ENCODE measurements around the gene ADARB2. TPM values are rescaled to one million over a fixed set of nuclear protein-coding genes. Genes with fewer than 3 reads are reported as not detected.

The ADARB2 gene
- total and polyA plus RNA-seq, 2 experiments from 2014 or later, result 1.6 to 3.1 TPM

DNA sequence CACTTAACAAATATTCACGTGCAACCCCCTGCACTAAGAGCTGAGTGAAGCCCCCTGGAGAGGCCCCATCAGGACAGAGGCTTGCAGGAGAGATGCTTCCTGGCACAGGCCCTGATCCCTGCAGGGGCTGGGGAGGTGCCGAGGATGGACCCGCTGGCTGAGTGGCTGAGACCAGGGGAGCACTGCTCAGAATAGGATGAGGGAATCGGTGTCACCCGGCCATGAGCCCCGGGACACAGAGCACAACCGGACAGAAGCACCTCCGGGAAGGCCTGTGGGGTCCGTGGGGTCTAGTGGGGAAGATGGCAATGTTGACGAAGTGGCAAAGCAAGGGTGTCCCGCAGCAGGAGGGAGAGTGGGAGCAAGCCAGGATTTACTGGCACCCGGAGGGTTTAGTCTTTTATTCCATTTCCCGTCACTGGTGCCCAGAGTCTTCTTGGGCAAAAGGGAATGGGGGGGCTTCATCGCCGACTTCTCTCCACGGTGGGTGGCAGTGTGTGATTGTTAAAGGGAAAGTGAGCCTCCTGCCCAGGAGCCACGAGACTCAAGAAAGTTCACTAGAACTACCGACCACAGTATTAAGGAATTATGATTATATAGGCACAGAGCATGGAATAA is 140.7 kb downstream of the ADARB2 start:
- Histone ChIP-seq H3K9me3 (ENCODE audit: low read depth) (no peaks in the 10 kb centered on the region), H3K27me3 (no peaks in the 10 kb centered on the region), H3K27ac (no peak overlapping the region), H3K4me3 (no peak overlapping the region), H3K4me1 (ENCODE audit: low read depth) (no peaks in the 10 kb centered on the region), H3K36me3 (no peaks in the 10 kb centered on the region)
- DNase-seq (ENCODE audit: low read depth in 1 of 2, low spot score in 1 of 2), result no peak
- TF ChIP-seq, protein P1, sequence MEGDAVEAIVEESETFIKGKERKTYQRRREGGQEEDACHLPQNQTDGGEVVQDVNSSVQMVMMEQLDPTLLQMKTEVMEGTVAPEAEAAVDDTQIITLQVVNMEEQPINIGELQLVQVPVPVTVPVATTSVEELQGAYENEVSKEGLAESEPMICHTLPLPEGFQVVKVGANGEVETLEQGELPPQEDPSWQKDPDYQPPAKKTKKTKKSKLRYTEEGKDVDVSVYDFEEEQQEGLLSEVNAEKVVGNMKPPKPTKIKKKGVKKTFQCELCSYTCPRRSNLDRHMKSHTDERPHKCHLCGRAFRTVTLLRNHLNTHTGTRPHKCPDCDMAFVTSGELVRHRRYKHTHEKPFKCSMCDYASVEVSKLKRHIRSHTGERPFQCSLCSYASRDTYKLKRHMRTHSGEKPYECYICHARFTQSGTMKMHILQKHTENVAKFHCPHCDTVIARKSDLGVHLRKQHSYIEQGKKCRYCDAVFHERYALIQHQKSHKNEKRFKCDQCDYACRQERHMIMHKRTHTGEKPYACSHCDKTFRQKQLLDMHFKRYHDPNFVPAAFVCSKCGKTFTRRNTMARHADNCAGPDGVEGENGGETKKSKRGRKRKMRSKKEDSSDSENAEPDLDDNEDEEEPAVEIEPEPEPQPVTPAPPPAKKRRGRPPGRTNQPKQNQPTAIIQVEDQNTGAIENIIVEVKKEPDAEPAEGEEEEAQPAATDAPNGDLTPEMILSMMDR (IDR thresholded peaks at IDR 0.05; ENCODE audit: low read depth, low read length), result no peak

GRCh38 chr10:1595726-1596125 is 141.6 kb downstream of the ADARB2 start:
- Histone ChIP-seq H3K4me1 (ENCODE audit: low read depth) (no peaks in the 10 kb centered on the region), H3K4me3 (no peak overlapping the region), H3K36me3 (no peaks in the 10 kb centered on the region), H3K27me3 (no peaks in the 10 kb centered on the region), H3K27ac (no peak overlapping the region), H3K9me3 (ENCODE audit: low read depth) (no peaks in the 10 kb centered on the region)
- no peak for DNase-seq (ENCODE audit: low read depth in 1 of 2, low spot score in 1 of 2)
- TF ChIP-seq, protein P1 (IDR thresholded peaks at IDR 0.05; ENCODE audit: low read depth, low read length), result no peak

GRCh38 chr10:1595242-1595600 is 142.1 kb downstream of the ADARB2 start:
- H3K4me3 ChIP-seq, result no peak overlapping the region
- no peaks in the 10 kb centered on the region for H3K9me3 ChIP-seq (ENCODE audit: low read depth)
- H3K27me3 ChIP-seq, result no peaks in the 10 kb centered on the region
- H3K36me3 ChIP-seq, result no peaks in the 10 kb centered on the region
- no peak for DNase-seq (ENCODE audit: low read depth in 1 of 2, low spot score in 1 of 2)
- H3K4me1 ChIP-seq (ENCODE audit: low read depth), result no peaks in the 10 kb centered on the region
- no peak overlapping the region for H3K27ac ChIP-seq
- TF ChIP-seq, protein P1 (IDR thresholded peaks at IDR 0.05; ENCODE audit: low read depth, low read length), result no peak

- Histone ChIP-seq H3K9me3 (ENCODE audit: low read depth) (no peaks in the 10 kb centered on the region), H3K4me1 (ENCODE audit: low read depth) (no peaks in the 10 kb centered on the region), H3K27me3 (no peaks in the 10 kb centered on the region), H3K4me3 (no peak overlapping the region), H3K27ac (no peak overlapping the region), H3K36me3 (no peaks in the 10 kb centered on the region)
- TF ChIP-seq, protein P1 (IDR thresholded peaks at IDR 0.05; ENCODE audit: low read depth, low read length), result no peak
- DNase-seq (ENCODE audit: low read depth in 1 of 2, low spot score in 1 of 2), result no peak
Observed at GRCh38 chr10:1594372-1595241, 142.7 kb downstream of the ADARB2 start.

- no peaks in the 10 kb centered on the region for H3K4me1 ChIP-seq (ENCODE audit: low read depth)
- H3K27me3 ChIP-seq, result no peaks in the 10 kb centered on the region
- TF ChIP-seq, protein P1 (IDR thresholded peaks at IDR 0.05; ENCODE audit: low read depth, low read length), result no peak
- H3K9me3 ChIP-seq (ENCODE audit: low read depth), result no peaks in the 10 kb centered on the region
- no peaks in the 10 kb centered on the region for H3K36me3 ChIP-seq
- H3K4me3 ChIP-seq, result no peak overlapping the region
- H3K27ac ChIP-seq, result no peak overlapping the region
- no peak for DNase-seq (ENCODE audit: low read depth in 1 of 2, low spot score in 1 of 2)
Observed at GRCh38 chr10:1591742-1592141, 145.6 kb downstream of the ADARB2 start.
